ENCODE results near the gene CRYL1. TPM values are rescaled to one million over a fixed set of nuclear protein-coding genes. Genes with fewer than 3 reads are reported as not detected.

CRYL1 gene
- total and polyA plus RNA-seq, 7 donors, result 6.4 to 18.5 (median 12.9) TPM

GRCh38 chr13:20395061-20395916 is 130.4 kb downstream of the CRYL1 start:
- Histone ChIP-seq H3K36me3 (ENCODE audit: insufficient read depth in 1 of 2, low read depth in 1 of 2) (no peaks in the 10 kb centered on the region), H3K4me1 (no peaks in the 10 kb centered on the region), H3K4me3 (no peak overlapping the region), H3K27me3 (ENCODE audit: insufficient read depth in 3 of 3, low read length in 2 of 3) (peaks cover 0 to 2% (median 0%) of the 10 kb centered on the region in 3 donors), H3K9me3 (no peaks in the 10 kb centered on the region), H3K27ac (no peak overlapping the region)
- ATAC-seq, result no peak
- no peak for DNase-seq
- intact Hi-C loops (cut with DNase I), result no loop called here
- 88 to 89% (median 88%) methylated on average over 26 of the region's 26 CpGs for WGBS, 3 donors
- no peak for TF ChIP-seq CTCF (IDR thresholded peaks at IDR 0.05)

GRCh38 chr13:20394506-20394905 is 131.2 kb downstream of the CRYL1 start:
- H3K4me1 ChIP-seq, result no peaks in the 10 kb centered on the region
- H3K27ac ChIP-seq, result no peak overlapping the region
- peaks cover 0 to 2% (median 0%) of the 10 kb centered on the region in 3 donors for H3K27me3 ChIP-seq (ENCODE audit: insufficient read depth in 3 of 3, low read length in 2 of 3)
- no peak for DNase-seq
- no peaks in the 10 kb centered on the region for H3K36me3 ChIP-seq (ENCODE audit: insufficient read depth in 1 of 2, low read depth in 1 of 2)
- H3K4me3 ChIP-seq, result no peak overlapping the region
- 34 to 51% (median 41%) methylated on average over 30 of the region's 30 CpGs for WGBS, 3 donors
- ATAC-seq, result no peak
- no peak for TF ChIP-seq CTCF (IDR thresholded peaks at IDR 0.05)
- H3K9me3 ChIP-seq, result no peaks in the 10 kb centered on the region
- intact Hi-C loops (cut with DNase I), result no loop called here

GRCh38 chr13:20394169-20394501 is 131.5 kb downstream of the CRYL1 start:
- Histone ChIP-seq H3K27me3 (ENCODE audit: insufficient read depth in 3 of 3, low read length in 2 of 3) (peaks cover 0 to 2% (median 0%) of the 10 kb centered on the region in 3 donors), H3K4me1 (no peaks in the 10 kb centered on the region), H3K27ac (no peak overlapping the region), H3K4me3 (no peak overlapping the region), H3K9me3 (no peaks in the 10 kb centered on the region), H3K36me3 (ENCODE audit: insufficient read depth in 1 of 2, low read depth in 1 of 2) (no peaks in the 10 kb centered on the region)
- intact Hi-C loops (cut with DNase I), result no loop called here
- DNase-seq (no peak), ATAC-seq (no peak)
- 72 to 79% (median 79%) methylated on average over 8 of the region's 8 CpGs for WGBS, 3 donors
- no peak for TF ChIP-seq CTCF (IDR thresholded peaks at IDR 0.05)

GRCh38 chr13:20393273-20394168 is 132.1 kb downstream of the CRYL1 start:
- TF ChIP-seq CTCF (IDR thresholded peaks at IDR 0.05), result no peak
- Histone ChIP-seq H3K27me3 (ENCODE audit: insufficient read depth in 3 of 3, low read length in 2 of 3) (peaks cover 0 to 2% (median 0%) of the 10 kb centered on the region in 3 donors), H3K36me3 (ENCODE audit: insufficient read depth in 1 of 2, low read depth in 1 of 2) (no peaks in the 10 kb centered on the region), H3K27ac (no peak overlapping the region), H3K4me3 (no peak overlapping the region), H3K9me3 (no peaks in the 10 kb centered on the region), H3K4me1 (no peaks in the 10 kb centered on the region)
- ATAC-seq (no peak), DNase-seq (no peak)
- intact Hi-C loops (cut with DNase I), result no loop called here
- WGBS, 3 donors, result 97 to 99% (median 98%) methylated on average over 10 of the region's 10 CpGs

All from psoas muscle (tissue), 8 donors.